SK-N-SH (cell line): ENCODE measurements around the gene SLC12A5. TPM values are rescaled to one million over a fixed set of nuclear protein-coding genes. Genes with fewer than 3 reads are reported as not detected.

Experiments used
- CTCF ChIA-PET: fragments of 300-600, 350-600 bp; formaldehyde crosslinking; extraction: SDS; loops from one replicate; lab custom pipeline; 2021; lab: Yijun Ruan, JAX
- POLR2A ChIA-PET: fragments of 350-600 bp; sonication (Branson Sonifier 250); formaldehyde crosslinking; extraction: SDS; loops from one replicate; lab custom pipeline; 2020; ENCODE audit warnings: antibody characterized with exemption, inconsistent platforms; lab: Yijun Ruan, JAX
- DNase-seq: peaks from one replicate; pipeline ENCODE4 v3.0.0; 2012
- H2AFZ ChIP-seq: fragments of 200-600 bp; sonication (generic); 2 replicates; pipeline ENCODE4 v1.8.1; 2016; ENCODE audit warnings: antibody characterized with exemption, mild to moderate bottlenecking, low read depth
- H3F3A ChIP-seq: fragments of 200-600 bp; sonication (generic); replicated peaks from 2 replicates; pipeline ENCODE3; 2016; ENCODE audit warnings: antibody characterized with exemption, mild to moderate bottlenecking; ENCODE audit not compliant: insufficient read depth
- H3K27ac ChIP-seq, 2 experiments: fragments of 200-500 bp in 1 of 2; fragments of 200-600 bp in 1 of 2; sonication (Bioruptor generic) in 1 of 2; sonication (generic), shearing (Covaris generic) in 1 of 2; 2 replicates each; pipeline versions ENCODE4 v1.5.1 to v1.6.1; 2014 to 2016; ENCODE audit warnings: low read depth in 2 of 2, inconsistent platforms in 1 of 2, low read length in 1 of 2, mild to moderate bottlenecking in 1 of 2, mixed read lengths in 1 of 2
- H3K27me3 ChIP-seq: fragments of 200-600 bp; sonication (generic), shearing (Covaris generic); 2 replicates; pipeline ENCODE4 v1.6.1; 2016; ENCODE audit warnings: mixed run types; ENCODE audit not compliant: insufficient read depth
- H3K36me3 ChIP-seq, 2 experiments: fragments of 200-500 bp in 1 of 2; fragments of 200-600 bp in 1 of 2; sonication (Bioruptor generic) in 1 of 2; sonication (generic) in 1 of 2; replicated peaks in 1 of 2; 2 replicates each; pipeline versions ENCODE3 to v1.5.1; 2014 to 2016; ENCODE audit warnings: low read length in 1 of 2, mild to moderate bottlenecking in 1 of 2; ENCODE audit not compliant: insufficient read depth in 2 of 2, control insufficient read depth in 1 of 2
- H3K4me1 ChIP-seq, 2 experiments: fragments of 200-500 bp in 1 of 2; fragments of 200-600 bp in 1 of 2; sonication (Bioruptor generic) in 1 of 2; sonication (generic), shearing (Covaris generic) in 1 of 2; 2 replicates each; pipeline versions ENCODE4 v1.5.1 to v1.6.1; 2014 to 2016; ENCODE audit warnings: low read depth in 1 of 2, low read length in 1 of 2, mixed run types in 1 of 2; ENCODE audit not compliant: insufficient read depth in 2 of 2, control insufficient read depth in 1 of 2
- H3K4me2 ChIP-seq: fragments of 200-600 bp; sonication (generic), shearing (Covaris generic); 2 replicates; pipeline ENCODE4 v1.6.1; 2017; ENCODE audit warnings: mixed run types
- H3K4me3 ChIP-seq, 2 experiments: fragments of 200-500 bp in 1 of 2; fragments of 200-600 bp in 1 of 2; sonication (Bioruptor generic) in 1 of 2; sonication (generic), shearing (Covaris generic) in 1 of 2; 2 replicates each; pipeline versions ENCODE4 v1.5.1 to v1.8.1; 2014 to 2016; ENCODE audit warnings: low read depth in 2 of 2, inconsistent platforms in 1 of 2, low read length in 1 of 2, mild to moderate bottlenecking in 1 of 2, mixed read lengths in 1 of 2, moderate library complexity in 1 of 2
- H3K79me2 ChIP-seq: fragments of 200-600 bp; sonication (generic); 2 replicates; pipeline ENCODE4 v1.8.1; 2017; ENCODE audit warnings: mild to moderate bottlenecking; ENCODE audit not compliant: insufficient read depth
- H3K9ac ChIP-seq: fragments of 200-600 bp; sonication (generic); 2 replicates; pipeline ENCODE4 v1.6.1; 2017; ENCODE audit warnings: mixed run types
- H3K9me2 ChIP-seq: fragments of 200-600 bp; sonication (generic); 2 replicates; pipeline ENCODE4 v1.6.1; 2017; ENCODE audit warnings: mixed run types
- H3K9me3 ChIP-seq: fragments of 200-600 bp; sonication (generic); 2 replicates; pipeline ENCODE4 v1.6.1; 2017; ENCODE audit warnings: mixed run types, mild to moderate bottlenecking, moderate library complexity
- H4K20me1 ChIP-seq: fragments of 200-600 bp; sonication (generic); 2 replicates; pipeline ENCODE4 v1.6.1; 2017; ENCODE audit warnings: mild to moderate bottlenecking, mixed run types; ENCODE audit not compliant: insufficient read depth
- CHD2 ChIP-seq: fragments of 150-350 bp; IDR thresholded peaks from 2 replicates; pipeline ENCODE4 v1.6.1; 2018; ENCODE audit warnings: low read length; ENCODE audit not compliant: partially characterized antibody
- CTCF ChIP-seq: fragments of 200-600 bp; sonication (generic); IDR thresholded peaks from 2 replicates; pipeline ENCODE4 v1.6.1; 2017; ENCODE audit warnings: antibody characterized with exemption, mild to moderate bottlenecking, moderate library complexity
- EP300 ChIP-seq, 2 experiments: IDR thresholded peaks; 2 replicates each; pipeline versions ENCODE4 v1.4.0 to v1.6.1; 2012; ENCODE audit warnings: borderline replicate concordance in 1 of 2, low read depth in 1 of 2, low read length in 1 of 2
- EZH2phosphoT487 ChIP-seq: fragments of 200-600 bp; sonication (generic); IDR thresholded peaks from 2 replicates; pipeline ENCODE4 v1.6.1; 2017; ENCODE audit warnings: low read depth, mixed run types, mild to moderate bottlenecking, antibody characterized with exemption, moderate library complexity, borderline replicate concordance
- MEF2A ChIP-seq: IDR thresholded peaks from 2 replicates; pipeline ENCODE4 v1.4.0; 2012; ENCODE audit warnings: low read depth, borderline replicate concordance
- MXI1 ChIP-seq: IDR thresholded peaks from 2 replicates; pipeline ENCODE4 v1.6.1; 2012; ENCODE audit warnings: mild to moderate bottlenecking, low read depth, low read length, improper control_type of control experiment
- NFIC ChIP-seq: IDR thresholded peaks from 2 replicates; pipeline ENCODE4 v1.4.0; 2012; ENCODE audit warnings: borderline replicate concordance
- RAD21 ChIP-seq: IDR thresholded peaks from 2 replicates; pipeline ENCODE4 v1.6.1; 2012; ENCODE audit warnings: mild to moderate bottlenecking, low read length
- REST ChIP-seq: IDR thresholded peaks from 2 replicates; pipeline ENCODE4 v1.6.1; 2012; ENCODE audit warnings: mild to moderate bottlenecking, low read depth, low read length, moderate library complexity
- SIN3A ChIP-seq: IDR thresholded peaks from 2 replicates; pipeline ENCODE4 v1.6.1; 2012; ENCODE audit warnings: low read depth, mild to moderate bottlenecking, low read length, moderate library complexity, borderline replicate concordance
- SMC3 ChIP-seq: IDR thresholded peaks from 2 replicates; pipeline ENCODE4 v1.6.1; 2012; ENCODE audit warnings: low read depth, low read length, improper control_type of control experiment
- TEAD4 ChIP-seq: IDR thresholded peaks from 2 replicates; pipeline ENCODE4 v1.4.0; 2012; ENCODE audit warnings: mild to moderate bottlenecking, borderline replicate concordance; ENCODE audit not compliant: insufficient read depth
- YY1 ChIP-seq: IDR thresholded peaks from 2 replicates; pipeline ENCODE4 v1.4.0; 2012; ENCODE audit warnings: low read depth, mild to moderate bottlenecking
- ZBTB33 ChIP-seq: IDR thresholded peaks from 2 replicates; pipeline ENCODE4 v1.4.0; 2012; ENCODE audit warnings: low read depth, borderline replicate concordance
- WGBS: methylation state at CpG from one replicate; pipeline ENCODE4 v1.1.6; 2017; ENCODE audit warnings: low lambda C conversion rate; 5-methylcytosine and 5-hydroxymethylcytosine counted together
- polyA plus RNA-seq, 3 experiments: library from polyadenylated mRNA; depleted of rRNA; stranded (reverse); fragments of >200 nt; gene quantifications; 2 replicates each; pipeline ENCODE4 v1.2.3, GENCODE V29; 2012
- TF ChIP-seq, protein P1 (sequence below): fragments of 150-350 bp; IDR thresholded peaks from 2 replicates; pipeline ENCODE4 v1.6.1; 2016; ENCODE audit warnings: mild to moderate bottlenecking, low read depth, low read length

SLC12A5 gene
- polyA plus RNA-seq, 1 of the 3 experiments (the other 2 are of a cell fraction): 19.9 TPM

- H4K20me1 ChIP-seq: no peaks in the 10 kb centered on the region
- H3K9me3 ChIP-seq: no peaks in the 10 kb centered on the region
- H3K27me3 ChIP-seq: no peaks in the 10 kb centered on the region; the same call in 1 of the 2 replicates
- POLR2A ChIA-PET: no interaction called here
- TF ChIP-seq REST (no peak), ZBTB33 (no peak), SMC3 (no peak), MXI1 (no peak), NFIC (no peak), TEAD4 (no peak), RAD21 (no peak), YY1 (no peak), CTCF (no peak), MEF2A (no peak), SIN3A (no peak), CHD2 (no peak), EZH2phosphoT487 (no peak), EP300 (IDR thresholded peaks at IDR 0.05; ENCODE audit: borderline replicate concordance in 1 of 2, low read depth in 1 of 2, low read length in 1 of 2) (no peak)
- TF ChIP-seq, protein P1, sequence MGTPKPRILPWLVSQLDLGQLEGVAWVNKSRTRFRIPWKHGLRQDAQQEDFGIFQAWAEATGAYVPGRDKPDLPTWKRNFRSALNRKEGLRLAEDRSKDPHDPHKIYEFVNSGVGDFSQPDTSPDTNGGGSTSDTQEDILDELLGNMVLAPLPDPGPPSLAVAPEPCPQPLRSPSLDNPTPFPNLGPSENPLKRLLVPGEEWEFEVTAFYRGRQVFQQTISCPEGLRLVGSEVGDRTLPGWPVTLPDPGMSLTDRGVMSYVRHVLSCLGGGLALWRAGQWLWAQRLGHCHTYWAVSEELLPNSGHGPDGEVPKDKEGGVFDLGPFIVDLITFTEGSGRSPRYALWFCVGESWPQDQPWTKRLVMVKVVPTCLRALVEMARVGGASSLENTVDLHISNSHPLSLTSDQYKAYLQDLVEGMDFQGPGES: no peak
- CTCF ChIA-PET: interaction anchor here (0.9 to 1.5 kb wide), 4 partner anchors 26 to 187 kb away, joined by 3 read pairs; no protein-coding TSS in a partner anchor
- no peaks in the 10 kb centered on the region for H3F3A ChIP-seq
- no peak for DNase-seq
- H3K36me3 ChIP-seq: no peaks in the 10 kb centered on the region
- no peaks in the 10 kb centered on the region for H3K4me1 ChIP-seq
- H3K27ac ChIP-seq: no peak overlapping the region
- H3K4me2 ChIP-seq: no peak overlapping the region
- no peak overlapping the region for H3K4me3 ChIP-seq
- no peaks in the 10 kb centered on the region for H3K79me2 ChIP-seq
- no peak overlapping the region for H2AFZ ChIP-seq
- WGBS: 54% methylated on average over 3 of the region's 3 CpGs
- no peaks in the 10 kb centered on the region for H3K9me2 ChIP-seq
- no peak overlapping the region for H3K9ac ChIP-seq
Measured at GRCh38 chr20:46101957-46102356, 72.9 kb downstream of the SLC12A5 start.
